KOPT-K1 (cell line): Measurements from ENCODE around the gene SLC25A1.
A peak's percentile ranks its signal among the peaks of the same experiment; 100 is the strongest.

Source experiments
- H3K27ac ChIP-seq: fragments of 200-600 bp; sonication (generic); 2 replicates; pipeline ENCODE4 v1.5.1; 2016; ENCODE audit warnings: antibody characterized with exemption, mild to moderate bottlenecking, low read depth, low read length; ENCODE audit not compliant: poor library complexity, severe bottlenecking
- H3K36me3 ChIP-seq: fragments of 200-600 bp; sonication (generic); 2 replicates; pipeline ENCODE4 v1.5.1; 2017; ENCODE audit warnings: antibody characterized with exemption, mild to moderate bottlenecking, low read length, moderate library complexity; ENCODE audit not compliant: insufficient read depth
- H3K9me3 ChIP-seq: fragments of 200-600 bp; sonication (generic); 2 replicates; pipeline ENCODE4 v1.5.1; 2017; ENCODE audit warnings: antibody characterized with exemption, low read length, mild to moderate bottlenecking; ENCODE audit not compliant: insufficient read depth, poor library complexity, severe bottlenecking

Gene SLC25A1

GRCh38 chr22:19178657-19179496, at the start of gene SLC25A1:
TSS of gene SLC25A1 (minus strand) at chr22:19178736. CDS start at chr22:19178673, 63 bp downstream.
- Histone ChIP-seq H3K9me3 (no peaks in the 10 kb centered on the region), H3K36me3 (peaks cover 25% of the 10 kb centered on the region; the same call in 1 of the 2 replicates), H3K27ac (peak within 1 kb of the TSS; percentile 76)

GRCh38 chr22:19228179-19228578, 49.6 kb upstream of the SLC25A1 start:
- H3K27ac ChIP-seq = no peak overlapping the region
- no peaks in the 10 kb centered on the region; the same call in 1 of the 2 replicates for H3K36me3 ChIP-seq
- H3K9me3 ChIP-seq = no peaks in the 10 kb centered on the region

GRCh38 chr22:19226428-19226827, 47.9 kb upstream of the SLC25A1 start:
- Histone ChIP-seq H3K9me3 (no peaks in the 10 kb centered on the region), H3K36me3 (no peaks in the 10 kb centered on the region), H3K27ac (no peak overlapping the region)

- Histone ChIP-seq H3K9me3 (no peaks in the 10 kb centered on the region), H3K27ac (no peak overlapping the region), H3K36me3 (no peaks in the 10 kb centered on the region)
Observed at GRCh38 chr22:19225560-19225959, 47.0 kb upstream of the SLC25A1 start.

GRCh38 chr22:19224985-19225384, 46.4 kb upstream of the SLC25A1 start:
- Histone ChIP-seq H3K36me3 (no peaks in the 10 kb centered on the region), H3K9me3 (no peaks in the 10 kb centered on the region), H3K27ac (no peak overlapping the region)

- Histone ChIP-seq H3K36me3 (no peaks in the 10 kb centered on the region), H3K9me3 (no peaks in the 10 kb centered on the region), H3K27ac (no peak overlapping the region)
Observed at GRCh38 chr22:19224557-19224956, 46.0 kb upstream of the SLC25A1 start.

GRCh38 chr22:19223617-19224016, 45.1 kb upstream of the SLC25A1 start:
- Histone ChIP-seq H3K36me3 (no peaks in the 10 kb centered on the region), H3K27ac (no peak overlapping the region), H3K9me3 (no peaks in the 10 kb centered on the region)

GRCh38 chr22:19223110-19223509, 44.6 kb upstream of the SLC25A1 start:
- Histone ChIP-seq H3K27ac (no peak overlapping the region), H3K9me3 (no peaks in the 10 kb centered on the region), H3K36me3 (no peaks in the 10 kb centered on the region)

- Histone ChIP-seq H3K27ac (no peak overlapping the region), H3K36me3 (no peaks in the 10 kb centered on the region), H3K9me3 (no peaks in the 10 kb centered on the region)
Observed at GRCh38 chr22:19222242-19223005, 43.9 kb upstream of the SLC25A1 start.

- no peaks in the 10 kb centered on the region for H3K36me3 ChIP-seq
- no peak overlapping the region for H3K27ac ChIP-seq
- no peaks in the 10 kb centered on the region for H3K9me3 ChIP-seq
Observed at GRCh38 chr22:19220867-19221266, 42.3 kb upstream of the SLC25A1 start.

- no peak overlapping the region for H3K27ac ChIP-seq
- no peaks in the 10 kb centered on the region for H3K9me3 ChIP-seq
- H3K36me3 ChIP-seq = no peaks in the 10 kb centered on the region
Observed at GRCh38 chr22:19218541-19219233, 40.2 kb upstream of the SLC25A1 start.

- Histone ChIP-seq H3K9me3 (no peaks in the 10 kb centered on the region), H3K36me3 (no peaks in the 10 kb centered on the region), H3K27ac (no peak overlapping the region)
Observed at GRCh38 chr22:19216579-19216978, 38.0 kb upstream of the SLC25A1 start.

GRCh38 chr22:19215360-19215759, 36.8 kb upstream of the SLC25A1 start:
- Histone ChIP-seq H3K27ac (no peak overlapping the region), H3K36me3 (no peaks in the 10 kb centered on the region), H3K9me3 (no peaks in the 10 kb centered on the region)

- no peaks in the 10 kb centered on the region for H3K36me3 ChIP-seq
- H3K9me3 ChIP-seq = no peaks in the 10 kb centered on the region
- no peak overlapping the region for H3K27ac ChIP-seq
Observed at GRCh38 chr22:19214078-19214473, 35.5 kb upstream of the SLC25A1 start.

- Histone ChIP-seq H3K27ac (no peak overlapping the region), H3K9me3 (no peaks in the 10 kb centered on the region), H3K36me3 (no peaks in the 10 kb centered on the region)
Observed at GRCh38 chr22:19213442-19214077, 35.0 kb upstream of the SLC25A1 start.
